IPS-18c (cell line): ENCODE results near the gene EPHA8.
A peak's percentile ranks its signal among the peaks of the same experiment; 100 is the strongest.

ENCODE experiments used
- H3K4me3 ChIP-seq: 2 replicates; pipeline ENCODE4 v1.7.0; 2013; ENCODE audit warnings: low read depth, mild to moderate bottlenecking, low read length, moderate library complexity; ENCODE audit not compliant: insufficient read depth
- H3K9me3 ChIP-seq: one replicate; pipeline ENCODE4 v1.6.1; 2013; ENCODE audit warnings: mild to moderate bottlenecking, low read length, moderate library complexity; ENCODE audit not compliant: control insufficient read depth, insufficient read depth

Gene EPHA8

DNA sequence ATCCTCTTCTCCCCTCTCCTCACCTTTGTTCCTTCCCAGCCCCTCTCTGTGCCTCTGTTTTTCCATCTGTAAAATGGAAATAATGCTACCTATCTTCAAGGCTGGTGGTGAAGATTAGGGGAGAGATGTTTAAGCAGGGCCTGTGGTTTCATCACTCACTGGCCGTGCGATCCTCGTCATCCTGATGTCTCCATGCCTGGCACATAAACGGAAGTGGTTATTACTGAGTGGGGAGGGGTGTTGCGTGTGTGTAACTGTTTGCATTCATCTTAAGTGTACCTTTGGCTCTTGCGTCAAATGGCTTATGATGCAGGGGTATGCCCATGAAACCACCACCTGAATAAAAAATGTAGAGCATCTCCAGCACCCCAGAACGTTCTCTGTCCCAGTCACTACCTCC is 56.0 kb downstream of the EPHA8 start:
- no peak overlapping the region for H3K4me3 ChIP-seq
- no peaks in the 10 kb centered on the region for H3K9me3 ChIP-seq

DNA sequence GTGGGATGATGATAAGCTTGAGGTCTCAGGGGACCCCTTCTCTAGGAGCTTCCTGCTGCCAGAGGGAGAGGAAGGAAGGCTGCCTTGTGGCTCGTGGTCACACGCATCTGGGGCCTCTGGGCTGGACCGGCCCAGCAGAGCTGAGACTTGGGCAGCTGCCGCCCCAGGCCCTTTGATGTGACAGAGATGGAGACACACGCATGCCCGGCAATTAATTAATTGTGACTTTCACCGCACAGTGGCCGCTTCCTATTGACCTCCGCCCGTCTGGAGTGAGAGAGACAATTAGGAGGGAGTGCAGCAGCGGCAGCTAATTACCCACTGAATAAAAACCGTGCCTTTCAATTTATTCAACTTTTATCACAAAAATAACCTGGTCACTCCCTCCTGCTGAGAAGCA is 56.5 kb downstream of the EPHA8 start:
- H3K9me3 ChIP-seq = no peaks in the 10 kb centered on the region
- no peak overlapping the region for H3K4me3 ChIP-seq

DNA sequence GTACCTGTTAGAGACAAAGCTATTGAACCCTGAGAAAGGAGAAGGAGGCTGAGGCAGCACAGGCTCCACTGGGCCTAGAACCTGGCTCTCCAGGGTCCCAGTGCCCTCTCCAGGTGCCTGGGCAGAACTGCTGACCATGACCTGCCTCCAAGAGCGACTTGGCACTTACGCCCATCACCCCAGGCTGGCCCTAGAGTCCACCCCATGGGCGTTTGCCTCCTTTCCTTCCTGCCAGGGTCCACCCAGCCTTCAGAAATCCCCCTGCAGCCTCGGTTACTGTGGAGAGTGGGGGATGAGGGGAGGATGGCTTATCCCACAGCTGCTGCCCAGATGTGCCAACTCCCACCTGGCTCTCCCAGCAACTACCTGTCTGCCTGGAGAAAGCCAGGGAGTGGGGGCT is 58.5 kb downstream of the EPHA8 start:
- Histone ChIP-seq H3K4me3 (no peak overlapping the region), H3K9me3 (no peaks in the 10 kb centered on the region)

DNA sequence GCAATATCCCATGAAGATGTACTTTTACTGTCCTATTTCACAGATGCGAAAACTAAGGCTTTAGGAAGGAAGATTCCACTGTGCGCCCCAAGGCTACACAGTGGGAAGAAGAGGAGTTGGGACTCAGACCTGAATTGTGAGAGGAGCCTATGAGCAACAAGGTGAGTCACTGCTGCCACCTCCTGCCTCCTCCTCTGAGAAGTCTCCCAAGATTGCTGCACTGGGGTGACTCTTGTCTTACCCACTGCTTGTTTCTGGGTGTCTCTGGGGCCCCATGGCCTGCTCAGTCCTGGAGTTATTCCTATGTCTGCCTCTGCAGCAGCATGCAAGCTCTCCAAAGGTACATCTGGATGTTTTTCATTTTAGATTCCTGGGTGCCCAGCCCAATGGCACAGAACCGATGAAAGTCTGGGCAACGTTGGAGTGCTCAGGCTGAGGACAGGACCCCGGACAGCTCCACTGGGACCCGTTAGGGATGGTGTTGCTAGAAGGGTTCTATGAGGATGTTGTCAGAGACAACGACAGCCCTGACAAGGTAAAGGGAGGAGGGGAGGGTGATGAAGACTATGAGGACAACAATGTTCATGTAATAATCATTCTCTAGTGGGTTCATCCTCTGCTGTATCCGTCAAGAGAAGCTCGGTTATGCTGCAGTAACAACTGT is 62.1 kb downstream of the EPHA8 start:
- Histone ChIP-seq H3K9me3 (peaks cover 2% of the 10 kb centered on the region), H3K4me3 (no peak overlapping the region)

DNA sequence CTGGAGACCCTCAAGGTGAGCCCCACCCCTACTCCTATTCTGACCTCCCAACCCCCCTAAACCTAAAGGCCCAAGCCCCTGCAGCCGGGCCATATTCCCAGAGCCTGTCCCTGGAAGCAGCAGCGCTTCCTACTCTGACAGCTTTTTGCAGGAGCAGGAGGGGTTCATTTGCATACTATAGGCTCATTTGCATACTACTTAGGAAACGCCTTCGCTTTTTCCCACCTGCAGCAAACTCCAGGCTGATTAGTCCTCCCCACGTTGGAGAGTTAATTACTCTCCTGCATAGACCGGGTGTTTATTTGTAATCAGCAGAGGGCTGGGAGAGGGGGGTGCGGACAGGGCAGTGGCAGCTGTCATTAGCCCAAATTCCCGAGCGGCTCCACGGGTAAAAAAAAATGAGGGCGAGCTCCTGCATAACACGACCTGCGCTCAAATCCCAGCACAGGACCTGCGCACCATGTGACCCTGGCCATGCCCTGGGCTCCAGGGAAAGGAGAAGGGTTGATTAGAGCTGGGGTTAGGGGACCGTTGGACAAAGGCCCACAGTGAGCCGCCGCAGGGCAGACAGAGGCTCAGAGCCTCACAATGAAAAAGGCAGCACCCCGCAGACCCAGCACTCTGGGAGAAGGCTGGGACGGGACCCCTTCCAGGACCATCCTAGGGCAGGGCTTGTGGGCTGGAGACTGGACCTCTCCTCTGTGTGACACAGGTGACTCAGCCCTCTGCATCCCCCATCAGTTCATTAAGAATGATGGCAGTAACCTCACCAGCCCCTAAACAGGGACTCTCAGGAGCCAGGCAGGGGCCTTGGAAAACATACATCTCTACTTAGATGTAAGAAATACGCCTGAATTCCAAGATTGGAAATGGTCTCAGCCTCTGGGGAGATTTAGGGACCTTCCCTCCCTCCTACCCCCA is 63.2 kb downstream of the EPHA8 start:
- Histone ChIP-seq H3K4me3 (peak overlapping the region; percentile 20; the same call in 1 of the 2 replicates), H3K9me3 (peaks cover 2% of the 10 kb centered on the region)

DNA sequence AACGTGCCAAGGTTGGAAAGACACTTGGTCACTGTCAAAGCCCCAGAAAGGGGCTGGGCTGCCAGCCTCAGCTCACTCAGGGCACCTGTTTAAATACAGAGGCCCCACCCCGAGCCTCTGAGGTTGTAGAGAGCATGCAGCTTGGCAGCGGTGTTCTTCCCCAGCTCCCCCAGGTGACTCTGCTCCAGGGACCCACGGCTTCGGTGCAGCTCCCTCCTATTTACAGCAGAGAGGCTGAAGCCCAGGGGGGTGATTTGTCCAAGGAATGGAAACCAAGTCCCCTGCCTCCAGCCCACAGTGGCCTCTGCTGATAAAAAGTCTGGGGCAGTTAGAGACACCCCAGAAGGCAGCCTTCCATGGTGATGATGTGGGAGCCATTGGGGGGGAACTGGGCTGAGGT is 64.0 kb downstream of the EPHA8 start:
- Histone ChIP-seq H3K4me3 (no peak overlapping the region), H3K9me3 (peaks cover 2% of the 10 kb centered on the region)

DNA sequence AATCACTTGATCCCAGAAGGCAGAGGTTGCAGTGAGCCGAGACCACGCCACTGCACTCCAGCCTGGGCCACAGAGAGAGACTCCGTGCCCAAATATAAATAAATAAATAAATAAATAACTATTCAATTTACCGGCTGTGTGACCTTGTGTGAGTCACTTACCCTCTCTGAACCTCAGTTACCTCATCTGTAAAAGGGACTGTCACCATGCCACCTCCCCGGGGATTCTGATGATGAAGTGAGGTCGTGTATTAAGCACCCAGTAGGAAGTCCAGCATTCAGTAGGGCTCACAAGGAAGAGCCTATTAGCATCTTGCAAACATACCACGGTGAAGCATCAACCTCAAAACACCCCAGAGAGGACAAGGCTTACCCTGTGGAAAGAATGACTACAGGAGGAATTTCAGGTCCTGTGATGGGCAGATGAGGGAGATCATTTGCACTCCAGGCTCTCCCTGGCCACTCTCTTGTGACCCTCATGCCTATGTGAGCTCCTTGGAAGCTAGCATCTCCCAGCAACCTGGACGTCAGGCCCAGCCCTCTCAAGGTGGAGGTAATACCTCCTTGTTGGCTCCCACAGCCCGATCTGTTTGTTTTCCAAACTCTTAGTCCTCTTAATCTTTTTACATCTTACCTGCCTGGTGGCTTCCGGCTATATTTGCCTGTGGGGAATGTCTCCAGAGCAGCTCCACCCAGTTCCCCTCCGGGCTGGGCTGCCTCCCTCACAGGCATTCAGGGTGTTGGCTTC is 65.6 kb downstream of the EPHA8 start:
- Histone ChIP-seq H3K9me3 (peaks cover 2% of the 10 kb centered on the region), H3K4me3 (no peak overlapping the region)

DNA sequence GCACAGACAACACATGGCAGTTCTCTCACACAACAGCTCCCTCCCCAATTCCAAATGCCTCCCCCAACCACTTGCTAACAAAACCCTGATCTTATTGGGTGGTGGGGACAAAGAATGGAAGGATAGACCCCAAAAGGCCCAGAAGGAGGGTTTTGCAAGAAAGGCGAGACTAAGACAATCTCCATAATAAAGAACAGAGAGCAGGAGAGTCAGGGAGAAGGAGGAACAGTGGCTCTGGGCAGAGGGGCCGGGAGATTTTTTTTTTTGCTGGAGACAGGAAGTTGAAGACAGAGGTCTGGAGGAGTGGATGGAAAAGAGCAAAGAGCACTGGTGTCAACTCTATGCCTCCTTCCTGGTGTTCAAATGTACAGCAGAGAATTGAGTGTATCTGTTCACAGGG is 66.6 kb downstream of the EPHA8 start:
- Histone ChIP-seq H3K9me3 (peaks cover 2% of the 10 kb centered on the region), H3K4me3 (no peak overlapping the region; the same call in 1 of the 2 replicates)

DNA sequence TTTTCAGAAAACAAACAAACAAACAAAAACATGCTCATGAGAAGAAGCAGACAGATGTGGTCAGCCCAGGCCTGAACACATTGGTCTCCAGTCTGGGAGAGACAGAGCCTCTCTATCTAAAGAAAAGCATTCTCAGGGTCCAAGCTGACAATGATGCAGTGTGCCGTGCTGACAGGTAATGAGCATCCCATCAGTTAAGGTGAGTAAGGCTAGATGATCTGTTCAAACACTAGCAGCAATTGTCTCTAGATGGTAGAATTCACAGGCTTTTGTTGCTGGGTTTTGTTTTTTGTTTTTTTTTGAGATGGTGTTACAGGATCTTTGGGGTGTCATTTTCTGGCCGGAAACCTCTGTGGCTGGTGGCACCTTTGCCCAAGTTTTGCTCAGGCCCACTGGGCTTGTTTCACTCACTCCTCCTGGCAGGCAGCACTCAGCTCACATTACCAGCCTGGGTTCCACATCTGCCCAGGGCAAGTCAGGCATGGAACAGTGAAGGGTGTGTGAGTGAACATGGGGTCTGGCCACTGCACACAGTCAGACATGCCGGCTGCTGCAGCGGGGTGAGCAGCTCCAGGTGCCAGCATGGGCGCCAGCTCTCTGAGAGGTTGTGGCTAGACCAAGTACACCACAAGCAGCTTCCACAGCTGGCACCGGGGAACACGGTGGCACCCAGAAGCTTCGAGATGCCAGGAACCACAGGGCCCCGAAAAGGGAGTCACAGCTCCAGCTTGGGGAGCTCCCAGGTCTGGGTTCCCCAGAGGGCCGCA is 70.6 kb downstream of the EPHA8 start:
- Histone ChIP-seq H3K9me3 (no peaks in the 10 kb centered on the region), H3K4me3 (no peak overlapping the region)

DNA sequence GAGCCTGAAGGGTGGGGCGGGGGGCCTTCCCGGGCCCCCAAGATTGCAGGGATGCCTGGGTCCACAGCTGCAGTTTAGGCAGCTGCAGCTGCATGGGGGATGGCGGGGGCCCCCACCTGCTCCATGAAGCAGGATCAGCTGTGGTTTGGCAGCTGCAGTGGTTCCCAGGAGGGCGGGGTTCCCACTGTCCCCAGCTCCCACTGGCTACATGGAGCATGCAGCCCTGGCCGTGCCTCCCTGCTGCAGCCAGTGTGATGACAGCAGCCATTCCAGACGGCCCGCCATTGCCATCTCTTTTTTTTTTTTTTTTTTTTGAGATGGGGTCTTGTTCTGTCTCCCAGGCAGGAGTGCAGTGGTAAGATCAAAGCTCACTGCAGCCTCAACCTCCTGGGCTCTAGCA is 72.1 kb downstream of the EPHA8 start:
- Histone ChIP-seq H3K9me3 (no peaks in the 10 kb centered on the region), H3K4me3 (no peak overlapping the region)

DNA sequence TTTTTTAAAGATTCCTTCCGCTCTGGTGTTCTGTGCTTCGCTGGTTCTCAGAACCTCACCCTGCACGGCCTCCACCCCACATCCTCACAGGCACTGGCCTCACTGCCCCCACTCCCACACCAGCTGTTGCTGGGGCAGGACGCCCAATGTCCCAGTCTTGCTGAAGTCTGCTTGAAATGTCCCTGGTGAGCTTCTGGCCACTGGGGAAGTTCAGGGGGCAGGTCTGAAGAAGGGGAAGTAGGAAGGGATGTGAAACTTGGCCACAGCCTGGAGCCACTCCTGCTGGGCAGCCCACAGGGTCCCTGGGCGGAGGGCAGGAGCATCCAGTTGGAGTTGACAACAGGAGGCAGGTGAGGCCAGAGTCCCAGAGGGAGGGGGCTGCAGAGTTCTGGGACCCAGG is 73.1 kb downstream of the EPHA8 start, which contains the start of gene C1QA:
Gene C1QA, plus strand, starts transcription at position 276 of the 400 bp plus-strand sequence. CDS start 989 bp downstream, outside the sequence.
- no peaks in the 10 kb centered on the region for H3K9me3 ChIP-seq
- H3K4me3 ChIP-seq = no peak within 1 kb of the TSS

DNA sequence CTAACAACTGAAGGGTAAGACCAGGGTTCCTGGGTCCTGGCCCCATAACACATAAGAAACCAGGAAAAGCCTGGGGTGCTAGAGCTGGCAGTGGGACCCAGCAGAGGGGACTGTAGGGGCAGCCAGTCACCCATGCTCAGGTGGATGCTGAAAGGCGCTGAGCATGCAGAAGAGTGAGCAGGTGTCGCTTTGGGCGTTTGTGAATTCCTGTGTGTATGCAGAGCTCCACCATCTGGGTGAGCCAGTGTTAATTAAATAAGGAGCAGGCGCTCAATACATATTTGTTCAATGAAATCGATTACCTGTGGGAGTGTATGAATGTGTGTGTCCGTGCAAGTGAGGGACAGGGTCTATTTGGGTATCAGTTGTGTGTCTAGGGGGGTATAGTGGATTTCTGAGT is 73.6 kb downstream of the EPHA8 start:
- Histone ChIP-seq H3K4me3 (no peak overlapping the region), H3K9me3 (no peaks in the 10 kb centered on the region)

DNA sequence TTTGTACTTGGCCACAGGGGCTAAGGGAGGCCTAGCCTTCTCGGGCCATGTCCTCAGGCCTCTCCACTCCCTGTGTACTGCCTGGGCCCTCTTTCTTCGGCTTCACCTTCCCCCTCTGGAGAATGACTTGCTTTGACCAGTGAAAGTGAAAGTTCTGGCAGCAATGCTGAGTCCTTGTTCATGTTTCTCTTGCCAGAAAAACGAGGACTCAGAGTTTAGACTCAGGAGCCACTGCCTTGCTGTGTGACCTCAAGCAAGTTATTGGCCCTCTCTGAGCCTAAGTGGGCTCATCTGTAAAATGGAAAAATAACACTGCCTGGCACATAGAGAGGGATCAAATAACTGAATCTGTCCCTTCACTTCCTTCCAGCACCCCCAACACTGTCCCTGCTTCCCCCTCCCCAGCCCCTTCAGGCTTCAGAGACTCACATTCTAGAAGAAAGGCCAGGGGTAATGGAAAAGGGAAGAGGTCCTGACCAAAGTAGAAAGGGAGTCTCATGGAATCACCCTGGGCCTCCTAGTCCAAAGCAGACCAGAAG is 74.7 kb downstream of the EPHA8 start:
- no peaks in the 10 kb centered on the region for H3K9me3 ChIP-seq

DNA sequence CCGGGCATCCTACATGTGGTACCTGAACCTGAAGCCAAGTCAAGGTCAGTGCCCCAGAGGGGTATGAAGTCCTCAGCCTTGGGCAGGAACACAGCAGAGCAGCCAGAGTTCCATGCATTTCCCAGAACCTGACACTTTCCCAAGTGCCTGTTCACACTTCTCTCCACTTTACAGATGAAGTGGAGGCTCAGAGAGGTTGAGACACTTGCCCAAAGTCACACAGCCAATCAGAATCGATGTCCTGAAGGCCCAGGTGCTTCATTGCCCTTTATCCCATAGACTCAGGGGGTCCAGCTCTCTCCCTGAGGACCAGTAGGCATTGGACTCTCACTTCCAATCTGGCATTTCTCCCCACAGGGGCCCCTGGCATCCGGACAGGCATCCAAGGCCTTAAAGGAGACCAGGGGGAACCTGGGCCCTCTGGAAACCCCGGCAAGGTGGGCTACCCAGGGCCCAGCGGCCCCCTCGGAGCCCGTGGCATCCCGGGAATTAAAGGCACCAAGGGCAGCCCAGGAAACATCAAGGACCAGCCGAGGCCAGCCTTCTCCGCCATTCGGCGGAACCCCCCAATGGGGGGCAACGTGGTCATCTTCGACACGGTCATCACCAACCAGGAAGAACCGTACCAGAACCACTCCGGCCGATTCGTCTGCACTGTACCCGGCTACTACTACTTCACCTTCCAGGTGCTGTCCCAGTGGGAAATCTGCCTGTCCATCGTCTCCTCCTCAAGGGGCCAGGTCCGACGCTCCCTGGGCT is 75.4 kb downstream of the EPHA8 start:
- H3K4me3 ChIP-seq = no peak overlapping the region
- no peaks in the 10 kb centered on the region for H3K9me3 ChIP-seq

More for the DNA sequence above, 74.7 kb downstream of the EPHA8 start:
- H3K4me3 ChIP-seq = no peak overlapping the region

DNA sequence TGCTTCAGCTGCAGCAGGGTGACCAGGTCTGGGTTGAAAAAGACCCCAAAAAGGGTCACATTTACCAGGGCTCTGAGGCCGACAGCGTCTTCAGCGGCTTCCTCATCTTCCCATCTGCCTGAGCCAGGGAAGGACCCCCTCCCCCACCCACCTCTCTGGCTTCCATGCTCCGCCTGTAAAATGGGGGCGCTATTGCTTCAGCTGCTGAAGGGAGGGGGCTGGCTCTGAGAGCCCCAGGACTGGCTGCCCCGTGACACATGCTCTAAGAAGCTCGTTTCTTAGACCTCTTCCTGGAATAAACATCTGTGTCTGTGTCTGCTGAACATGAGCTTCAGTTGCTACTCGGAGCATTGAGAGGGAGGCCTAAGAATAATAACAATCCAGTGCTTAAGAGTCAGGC is 76.0 kb downstream of the EPHA8 start:
- Histone ChIP-seq H3K9me3 (no peaks in the 10 kb centered on the region), H3K4me3 (no peak overlapping the region)

DNA sequence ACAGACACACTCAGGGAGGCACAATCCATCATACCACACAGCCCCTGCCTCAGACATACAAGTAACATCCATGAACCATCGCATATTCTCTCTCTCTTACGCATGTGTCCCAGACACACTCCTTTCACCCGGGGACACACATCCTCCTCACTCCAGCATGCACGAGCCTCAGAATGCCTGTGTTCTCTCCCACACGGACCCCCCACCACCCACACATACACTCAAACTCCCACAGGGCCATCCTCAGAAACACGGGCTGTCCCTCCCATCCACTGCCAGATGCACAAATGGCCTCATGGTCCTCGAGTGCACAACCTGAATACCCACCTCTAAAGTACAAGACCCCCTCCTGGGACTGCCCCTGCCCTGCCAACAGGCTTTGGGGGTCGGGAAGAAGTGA is 78.0 kb downstream of the EPHA8 start:
- Histone ChIP-seq H3K9me3 (no peaks in the 10 kb centered on the region), H3K4me3 (no peak overlapping the region)
